ENCODE data around the gene SASH1.
A peak's percentile ranks its signal among the peaks of the same experiment; 100 is the strongest.

Gene SASH1

DNA sequence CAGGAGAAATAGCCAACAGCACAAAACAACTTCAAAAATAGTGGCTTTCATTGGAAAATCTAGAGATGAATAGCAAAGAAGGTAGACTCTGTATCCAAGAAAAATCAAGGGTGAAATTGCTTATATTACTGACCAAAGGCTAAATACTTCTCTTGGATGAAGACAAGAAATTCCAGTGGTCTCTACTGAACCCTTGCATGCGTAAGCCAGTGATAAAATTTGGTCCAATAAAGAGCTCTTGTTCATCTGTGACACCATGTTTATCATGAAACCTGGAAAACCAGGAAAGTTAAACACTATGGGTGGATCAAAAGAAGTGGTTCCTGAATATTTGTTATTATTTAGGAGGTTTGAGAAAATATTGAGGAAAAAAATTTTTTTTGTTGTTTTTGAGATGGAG lies 25.6 kb upstream of the SASH1 start:
- Mint-ChIP-seq H3K9me3 (peaks cover 3% of the 10 kb centered on the region), H3K27me3 (no peaks in the 10 kb centered on the region), H3K4me3 (no peak overlapping the region), H3K27ac (no peak overlapping the region), H3K36me3 (no peaks in the 10 kb centered on the region), H3K4me1 (no peaks in the 10 kb centered on the region)
- DNase-seq: no peak
- CTCF ChIA-PET: no interaction called here

DNA sequence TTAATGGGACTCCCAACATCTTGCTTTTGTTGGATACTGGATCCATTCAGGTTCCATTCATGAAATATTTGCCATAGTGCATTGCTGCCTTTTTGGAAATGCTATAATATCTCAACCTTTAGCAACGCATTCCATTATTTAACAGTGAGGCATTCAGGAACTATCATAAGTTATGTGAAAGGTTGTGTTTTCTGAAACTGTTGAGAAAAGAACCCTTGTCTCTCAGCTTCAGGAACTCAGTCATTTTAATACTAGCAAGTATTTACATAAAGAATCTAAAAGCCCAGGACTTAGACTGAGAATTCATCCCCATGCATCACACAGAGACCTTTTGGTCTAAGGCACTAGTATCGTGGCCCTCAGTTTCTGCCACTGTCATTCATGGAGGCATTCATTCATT lies 24.9 kb upstream of the SASH1 start:
- no peaks in the 10 kb centered on the region for H3K27me3 Mint-ChIP-seq
- CTCF ChIA-PET: no interaction called here
- H3K9me3 Mint-ChIP-seq: peaks cover 3% of the 10 kb centered on the region

DNA sequence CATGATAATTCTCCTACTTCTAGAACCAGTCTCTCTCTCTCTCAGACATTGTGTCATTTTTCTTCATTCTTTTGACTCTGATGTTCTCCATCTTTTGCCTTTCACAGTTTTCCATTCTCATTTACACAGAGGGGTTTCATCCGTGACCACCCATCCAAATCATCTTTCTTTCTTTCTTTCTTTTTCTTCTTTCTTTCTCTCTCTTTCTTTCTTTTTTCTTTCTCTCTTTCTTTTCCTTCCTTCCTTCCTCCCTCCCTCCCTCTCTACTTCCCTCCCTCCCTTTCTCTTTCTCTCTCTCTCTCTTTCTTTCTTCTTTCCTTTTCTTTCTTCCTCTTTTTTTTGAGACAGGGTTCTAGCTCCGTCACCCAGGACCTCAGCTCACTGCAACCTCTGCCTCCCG lies 19.9 kb upstream of the SASH1 start:
- H3K9me3 Mint-ChIP-seq: peaks cover 3% of the 10 kb centered on the region
- peaks cover 5% of the 10 kb centered on the region for H3K27me3 Mint-ChIP-seq
- no peak for DNase-seq
- CTCF ChIA-PET: no interaction called here
- H3K4me3 Mint-ChIP-seq: no peak overlapping the region
- no peaks in the 10 kb centered on the region for H3K4me1 Mint-ChIP-seq
- H3K36me3 Mint-ChIP-seq: no peaks in the 10 kb centered on the region
- H3K27ac Mint-ChIP-seq: no peak overlapping the region

More for the DNA sequence above, 24.9 kb upstream of the SASH1 start:
- no peak for DNase-seq
- no peak overlapping the region for H3K27ac Mint-ChIP-seq
- H3K4me3 Mint-ChIP-seq: no peak overlapping the region
- H3K4me1 Mint-ChIP-seq: no peaks in the 10 kb centered on the region
- no peaks in the 10 kb centered on the region for H3K36me3 Mint-ChIP-seq

DNA sequence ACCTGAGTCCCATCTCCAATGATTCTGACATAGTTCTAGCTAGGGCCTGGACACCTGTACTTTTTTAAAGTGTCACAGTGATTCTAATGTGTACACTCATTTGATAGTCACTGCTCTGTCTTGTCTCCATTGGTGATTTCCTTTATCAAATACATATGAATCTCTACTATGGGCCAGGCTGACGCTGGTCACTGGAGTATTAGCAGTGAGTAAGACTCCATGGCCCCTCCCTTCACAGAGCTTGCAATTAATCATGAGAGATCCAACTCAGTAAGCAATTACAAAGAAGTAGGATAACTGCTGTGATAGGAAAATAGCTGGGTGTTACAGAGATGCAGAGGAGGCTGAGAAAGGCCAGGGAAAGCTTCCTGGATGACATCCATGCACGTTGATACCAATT lies 19.3 kb upstream of the SASH1 start:
- no peaks in the 10 kb centered on the region for H3K36me3 Mint-ChIP-seq
- H3K4me3 Mint-ChIP-seq: no peak overlapping the region
- H3K27me3 Mint-ChIP-seq: peaks cover 5% of the 10 kb centered on the region
- H3K9me3 Mint-ChIP-seq: peaks cover 3% of the 10 kb centered on the region
- H3K4me1 Mint-ChIP-seq: no peaks in the 10 kb centered on the region
- no peak for DNase-seq
- no peak overlapping the region for H3K27ac Mint-ChIP-seq
- CTCF ChIA-PET: no interaction called here

DNA sequence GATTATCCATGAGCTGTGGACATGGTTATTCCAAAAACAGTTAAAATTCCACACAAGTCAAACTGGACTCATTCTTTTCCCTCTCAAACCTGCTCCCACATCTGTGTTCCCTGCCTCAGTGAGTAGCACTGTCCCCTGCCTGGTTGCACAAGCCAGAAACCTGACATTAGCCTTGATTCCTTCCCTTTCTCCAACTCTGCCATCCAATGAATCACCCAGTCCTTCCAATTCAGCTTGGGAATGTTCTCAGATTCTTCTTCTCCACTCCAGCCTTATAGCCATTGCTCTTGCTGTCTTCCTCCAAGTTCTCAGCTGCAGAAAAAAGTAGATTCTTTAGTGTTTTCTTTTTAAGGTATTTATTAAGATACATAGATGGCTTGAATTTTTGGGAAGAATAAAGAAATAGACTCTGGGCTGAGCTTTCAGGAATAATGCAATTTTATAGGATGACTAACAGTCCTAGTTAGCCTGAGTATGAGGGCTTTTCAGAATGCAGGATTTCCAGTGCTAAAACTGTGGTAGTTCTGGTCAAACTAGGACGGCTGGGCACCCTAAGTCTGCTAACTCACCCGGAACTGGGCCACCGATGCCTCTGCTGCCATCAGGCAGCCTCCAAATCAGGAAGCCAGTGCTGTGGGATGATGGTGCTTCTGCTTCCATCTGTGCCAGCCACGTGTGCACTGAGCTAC lies 18.2 kb upstream of the SASH1 start:
- Mint-ChIP-seq H3K27ac (no peak overlapping the region), H3K36me3 (no peaks in the 10 kb centered on the region), H3K4me3 (no peak overlapping the region), H3K27me3 (peaks cover 5% of the 10 kb centered on the region), H3K4me1 (no peaks in the 10 kb centered on the region), H3K9me3 (peaks cover 3% of the 10 kb centered on the region)
- CTCF ChIA-PET: no interaction called here
- no peak for DNase-seq

DNA sequence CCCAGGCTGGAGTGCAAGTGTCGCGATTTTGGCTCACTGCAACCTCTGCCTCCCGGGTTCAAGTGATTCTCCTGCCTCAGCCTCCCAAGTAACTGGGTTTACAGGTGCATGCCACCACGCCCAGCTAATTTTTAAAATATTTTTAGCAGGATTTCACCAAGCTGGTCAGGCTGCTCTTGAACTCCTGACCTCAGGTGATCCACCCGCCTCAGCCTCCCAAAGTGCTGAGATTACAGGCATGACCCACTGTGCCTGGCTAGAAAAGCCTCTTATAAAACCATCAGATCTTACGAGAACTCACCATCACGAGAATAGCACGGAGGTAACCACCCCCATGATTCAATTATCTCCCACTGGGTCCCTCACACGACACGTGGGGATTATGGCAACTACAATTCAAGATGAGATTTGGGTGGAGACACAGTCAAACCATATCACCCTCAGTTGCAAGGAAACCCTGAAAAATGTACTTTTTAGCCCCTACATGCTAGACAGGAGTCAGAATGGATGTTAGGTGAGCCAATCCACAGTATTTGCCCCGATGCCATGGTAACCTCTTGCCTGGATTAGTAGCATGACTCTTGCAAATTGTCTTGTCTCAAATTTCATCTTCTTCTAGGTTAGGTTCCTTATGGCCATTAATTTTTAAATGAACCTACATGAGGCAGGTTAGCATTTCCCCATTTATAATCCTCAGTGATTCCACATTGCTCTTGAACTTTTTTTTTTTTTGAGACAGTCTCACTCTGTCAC lies 17.1 kb upstream of the SASH1 start:
- H3K27ac Mint-ChIP-seq: no peak overlapping the region
- no peak overlapping the region for H3K4me3 Mint-ChIP-seq
- H3K9me3 Mint-ChIP-seq: no peaks in the 10 kb centered on the region

DNA sequence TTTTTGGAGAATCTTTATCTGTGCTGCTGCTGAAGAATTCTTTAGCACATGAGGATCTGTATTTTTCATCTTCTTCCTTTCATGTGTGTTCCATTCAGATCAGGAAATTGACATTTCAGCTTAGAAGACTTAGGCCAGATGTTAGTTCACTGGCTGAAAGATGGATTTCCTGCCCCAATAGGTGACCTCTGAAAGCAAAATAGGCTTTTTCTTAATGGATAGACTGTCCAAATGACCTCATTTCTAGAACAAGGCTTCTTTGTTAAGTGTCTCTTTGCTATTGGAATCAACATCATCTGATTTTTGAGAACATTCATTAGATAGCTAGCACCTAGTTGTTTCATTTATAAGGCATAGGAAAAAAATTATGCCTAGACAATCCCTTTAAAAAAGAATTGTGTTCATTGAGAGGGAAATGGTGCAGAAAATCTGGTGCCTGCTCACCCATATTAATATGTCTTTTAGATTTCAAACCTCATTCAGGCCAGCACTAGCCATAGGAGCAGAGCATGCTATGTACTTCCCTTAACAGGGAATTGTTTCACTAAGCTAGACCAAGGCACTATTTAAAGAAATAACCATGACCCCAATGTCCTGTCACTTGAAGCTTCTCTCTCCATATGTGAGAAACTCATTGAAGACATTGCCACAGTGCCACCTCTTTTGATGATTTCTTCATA lies 13.6 kb upstream of the SASH1 start:
- Mint-ChIP-seq H3K36me3 (no peaks in the 10 kb centered on the region), H3K27ac (no peak overlapping the region), H3K4me1 (no peaks in the 10 kb centered on the region), H3K9me3 (no peaks in the 10 kb centered on the region), H3K27me3 (peaks cover 20% of the 10 kb centered on the region), H3K4me3 (no peak overlapping the region)
- no peak for DNase-seq
- CTCF ChIA-PET: no interaction called here

More for the DNA sequence above, 17.1 kb upstream of the SASH1 start:
- Mint-ChIP-seq H3K27me3 (peaks cover 6% of the 10 kb centered on the region), H3K36me3 (no peaks in the 10 kb centered on the region), H3K4me1 (no peaks in the 10 kb centered on the region)
- DNase-seq: no peak
- CTCF ChIA-PET: no interaction called here

DNA sequence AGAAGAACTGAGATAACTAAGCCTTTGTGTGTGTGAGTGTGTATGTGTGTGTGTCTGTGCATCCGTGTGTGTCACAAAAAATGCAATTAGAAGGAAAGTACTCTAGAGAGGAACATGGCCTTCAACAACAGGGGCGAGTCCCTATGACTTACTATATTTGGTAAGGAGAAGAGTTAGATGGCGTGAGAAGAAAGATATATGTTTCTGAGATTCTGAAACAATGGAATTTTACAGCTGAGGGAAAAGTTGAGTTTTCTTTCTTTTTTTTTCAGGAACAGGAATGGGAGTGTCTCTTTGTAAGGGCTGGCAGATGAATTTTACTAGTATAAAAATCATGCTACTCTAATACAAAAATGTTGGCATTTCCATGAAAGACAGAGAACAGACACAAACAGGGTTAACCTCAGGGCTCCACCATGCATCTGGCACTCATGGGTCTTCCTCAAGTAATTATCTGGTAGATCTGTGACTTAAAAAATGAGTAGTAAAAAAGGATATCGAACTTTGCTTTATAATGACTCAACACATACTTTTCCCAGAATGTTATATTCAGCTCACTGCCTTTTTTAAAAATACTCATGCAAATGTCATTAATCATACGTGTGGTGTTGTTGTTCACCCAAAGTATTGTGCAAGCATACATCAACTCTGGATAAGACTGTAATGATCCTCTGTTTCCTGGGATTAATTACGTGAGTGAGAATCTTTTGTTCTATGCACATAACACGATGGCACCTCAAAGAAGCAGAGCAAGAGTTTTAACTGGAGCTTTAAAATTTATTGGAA lies 12.8 kb upstream of the SASH1 start:
- no peaks in the 10 kb centered on the region for H3K9me3 Mint-ChIP-seq
- H3K27ac Mint-ChIP-seq: no peak overlapping the region
- H3K4me1 Mint-ChIP-seq: no peaks in the 10 kb centered on the region
- no peak overlapping the region for H3K4me3 Mint-ChIP-seq
- peaks cover 15% of the 10 kb centered on the region for H3K27me3 Mint-ChIP-seq
- CTCF ChIA-PET: no interaction called here
- no peak for DNase-seq
- no peaks in the 10 kb centered on the region for H3K36me3 Mint-ChIP-seq

DNA sequence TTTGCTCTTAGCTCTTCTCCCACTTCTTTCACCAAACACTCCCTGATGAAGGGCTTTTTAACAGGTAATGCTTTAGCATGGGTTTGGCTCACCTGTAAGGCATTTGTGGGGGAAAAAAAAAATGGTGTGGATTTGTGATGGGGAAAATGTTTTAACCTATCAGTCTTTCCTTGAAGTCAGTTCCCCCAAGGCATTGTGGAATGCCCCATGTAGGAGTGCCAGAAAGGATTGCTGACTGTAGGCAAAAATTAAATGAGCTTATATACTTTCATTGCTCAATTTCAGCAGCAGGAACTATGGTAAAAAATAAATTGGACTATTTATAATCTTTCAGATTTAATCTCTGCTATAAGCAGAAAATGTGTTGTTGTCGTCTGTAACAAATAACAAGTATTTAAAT lies 10.6 kb upstream of the SASH1 start:
- CTCF ChIA-PET: no interaction called here
- DNase-seq: no peak
- H3K4me1 Mint-ChIP-seq: no peaks in the 10 kb centered on the region
- H3K36me3 Mint-ChIP-seq: no peaks in the 10 kb centered on the region
- no peak overlapping the region for H3K4me3 Mint-ChIP-seq
- H3K9me3 Mint-ChIP-seq: no peaks in the 10 kb centered on the region
- peaks cover 15% of the 10 kb centered on the region for H3K27me3 Mint-ChIP-seq
- no peak overlapping the region for H3K27ac Mint-ChIP-seq

DNA sequence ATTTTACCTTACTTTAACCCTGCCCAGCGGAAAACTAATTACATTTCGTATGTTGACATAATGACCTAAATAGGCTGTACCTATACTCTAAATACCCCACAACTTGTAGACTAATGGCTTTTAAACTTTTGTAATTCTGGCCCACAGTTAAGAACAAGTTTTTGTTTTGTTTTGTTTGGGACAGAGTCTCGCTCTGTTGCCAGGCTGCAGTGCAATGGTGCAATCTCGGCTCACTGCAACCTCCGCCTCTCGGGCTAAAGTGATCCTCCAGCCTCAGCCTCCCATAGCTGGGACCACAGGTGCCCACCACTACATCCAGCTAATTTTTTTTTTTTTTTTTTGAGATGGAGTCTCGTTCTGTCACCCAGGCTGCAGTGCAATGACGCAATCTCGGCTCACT lies 5.7 kb upstream of the SASH1 start:
- no peaks in the 10 kb centered on the region for H3K9me3 Mint-ChIP-seq
- no peak overlapping the region for H3K4me3 Mint-ChIP-seq
- H3K27me3 Mint-ChIP-seq: peaks cover 25% of the 10 kb centered on the region
- peaks cover under 1% of the 10 kb centered on the region for H3K4me1 Mint-ChIP-seq
- H3K36me3 Mint-ChIP-seq: peaks cover 1% of the 10 kb centered on the region
- no peak overlapping the region for H3K27ac Mint-ChIP-seq
- CTCF ChIA-PET: no interaction called here
- DNase-seq: no peak

DNA sequence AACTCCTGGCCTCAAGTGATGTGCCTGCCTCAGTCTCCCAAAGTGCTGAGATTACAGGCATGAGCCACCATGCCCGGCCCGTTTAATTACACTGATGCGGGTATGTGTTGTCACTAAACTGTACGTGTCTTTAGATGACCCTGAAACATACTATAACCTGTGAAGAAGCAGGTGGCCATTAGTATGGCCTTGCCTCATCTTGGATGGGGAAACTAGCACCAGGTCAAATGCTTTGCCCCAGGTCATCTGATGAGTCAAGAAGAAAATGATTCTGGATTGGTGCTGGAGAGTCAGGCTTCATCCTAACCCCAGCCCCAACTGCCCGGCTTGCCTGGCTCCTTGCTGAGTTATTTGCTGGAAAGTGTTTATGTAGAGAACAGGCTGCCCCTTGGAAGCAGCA lies 2.9 kb upstream of the SASH1 start:
- H3K27me3 Mint-ChIP-seq: peaks cover 50% of the 10 kb centered on the region
- H3K4me1 Mint-ChIP-seq: peaks cover 12% of the 10 kb centered on the region
- no peak overlapping the region for H3K4me3 Mint-ChIP-seq
- H3K9me3 Mint-ChIP-seq: no peaks in the 10 kb centered on the region
- CTCF ChIA-PET: no interaction called here
- H3K36me3 Mint-ChIP-seq: peaks cover 6% of the 10 kb centered on the region
- no peak overlapping the region for H3K27ac Mint-ChIP-seq
- DNase-seq: no peak

DNA sequence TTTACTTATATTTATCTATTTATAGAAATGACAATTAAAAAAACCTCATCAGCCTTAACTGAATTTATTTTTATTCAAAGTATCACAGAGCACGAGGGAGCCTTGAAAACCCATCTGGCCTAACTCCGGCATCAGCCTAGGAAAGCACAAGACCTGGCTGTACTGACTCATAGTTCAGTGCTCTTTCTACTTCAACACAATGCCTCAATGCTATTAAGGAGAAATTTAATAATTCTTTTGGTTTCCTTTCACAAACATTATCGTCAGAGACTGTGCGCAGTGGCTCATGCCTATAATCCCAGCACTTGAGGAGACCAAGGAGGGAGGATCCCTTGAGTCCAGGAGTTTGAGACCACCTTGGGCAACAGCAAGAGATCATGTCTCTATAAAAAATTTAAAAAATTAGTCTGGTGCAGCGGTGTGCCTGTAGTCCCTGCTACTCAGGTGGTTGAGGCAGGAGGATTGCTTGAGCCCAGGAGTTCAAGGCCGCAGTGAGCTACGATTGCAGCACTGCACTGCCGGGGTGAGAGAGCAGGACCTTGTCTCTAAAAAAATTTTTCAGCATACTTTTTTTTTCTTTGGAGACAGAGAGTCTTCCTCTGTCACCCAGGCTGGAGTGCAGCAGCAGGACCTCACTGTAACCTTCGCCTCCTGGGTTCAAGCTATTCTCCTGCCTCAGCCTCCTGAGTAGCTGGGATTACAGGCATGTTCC lies 1.9 kb upstream of the SASH1 start:
- H3K4me3 Mint-ChIP-seq: no peak overlapping the region
- no peak overlapping the region for H3K27ac Mint-ChIP-seq
- peaks cover 12% of the 10 kb centered on the region for H3K4me1 Mint-ChIP-seq
- DNase-seq: no peak
- CTCF ChIA-PET: no interaction called here
- peaks cover 6% of the 10 kb centered on the region for H3K36me3 Mint-ChIP-seq
- H3K9me3 Mint-ChIP-seq: no peaks in the 10 kb centered on the region
- peaks cover 56% of the 10 kb centered on the region for H3K27me3 Mint-ChIP-seq

DNA sequence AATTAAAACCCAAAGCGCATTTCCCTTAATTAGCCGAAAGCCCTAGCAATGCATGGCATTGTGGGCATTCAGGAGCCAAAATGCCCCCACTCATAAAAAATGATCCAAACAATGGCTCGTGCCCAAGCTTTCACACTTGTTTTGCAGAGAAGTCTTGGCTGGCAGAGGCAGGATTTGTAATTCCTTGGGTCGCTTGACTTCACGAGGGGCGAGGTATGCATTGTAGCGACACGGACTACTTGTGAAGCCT lies 613 bp upstream of the SASH1 start:
- H3K27ac Mint-ChIP-seq: no peak overlapping the region
- peaks cover 61% of the 10 kb centered on the region for H3K27me3 Mint-ChIP-seq

More for the DNA sequence above, 613 bp upstream of the SASH1 start:
- Mint-ChIP-seq H3K9me3 (no peaks in the 10 kb centered on the region), H3K4me3 (peak overlapping the region; percentile 76), H3K36me3 (peaks cover 6% of the 10 kb centered on the region), H3K4me1 (peaks cover 12% of the 10 kb centered on the region)
- DNase-seq: no peak
- CTCF ChIA-PET: no interaction called here

Data from activated naive CD4-positive, alpha-beta T cell treated with anti-CD3 and anti-CD28 coated beads, Interleukin-2, amount 10 ng/mL, durations not matched to agents 7 days and 5 days (primary cell).